DMS79 (cell line): ENCODE results near the gene PPP1R16B.

Experiments used
- DNase-seq: peaks from one replicate; lab custom pipeline; 2025; lab: John Stamatoyannopoulos, UW

The PPP1R16B gene

GRCh38 chr20:38827770-38828281 is 22.3 kb downstream of the PPP1R16B start:
- DNase-seq, result no peak

GRCh38 chr20:38828514-38829295 is 23.2 kb downstream of the PPP1R16B start:
- DNase-seq, result no peak

DNA sequence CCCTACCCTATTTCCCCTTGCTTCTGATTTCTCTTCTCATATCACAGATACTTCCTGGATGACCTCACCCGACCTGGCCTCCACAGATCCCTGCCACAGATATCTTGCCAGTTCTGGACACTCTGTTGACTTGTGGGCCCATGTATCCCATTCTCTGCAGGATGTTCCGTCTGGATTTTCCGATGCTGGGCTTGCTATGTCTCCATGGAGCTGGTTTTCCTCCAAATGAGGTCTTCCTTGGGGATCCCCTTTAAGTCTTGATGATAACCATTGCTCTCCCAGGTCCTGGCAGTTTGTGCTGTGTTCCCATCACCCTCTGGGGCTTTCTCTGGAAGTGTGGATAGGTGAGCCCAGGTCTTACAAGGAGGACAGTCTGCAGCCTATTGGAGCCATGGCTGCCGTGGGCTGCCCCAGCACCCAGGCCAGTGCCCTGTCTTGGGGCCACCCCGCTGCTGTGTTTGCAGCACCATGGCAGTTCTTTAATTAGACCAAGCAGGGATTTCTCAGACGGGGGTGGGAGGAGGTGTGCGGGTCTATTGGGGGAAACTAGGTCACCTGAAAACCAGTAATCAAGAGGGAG is 23.9 kb downstream of the PPP1R16B start:
- no peak for DNase-seq

- DNase-seq, result no peak
Observed at GRCh38 chr20:38830356-38830755, 24.9 kb downstream of the PPP1R16B start.

DNA sequence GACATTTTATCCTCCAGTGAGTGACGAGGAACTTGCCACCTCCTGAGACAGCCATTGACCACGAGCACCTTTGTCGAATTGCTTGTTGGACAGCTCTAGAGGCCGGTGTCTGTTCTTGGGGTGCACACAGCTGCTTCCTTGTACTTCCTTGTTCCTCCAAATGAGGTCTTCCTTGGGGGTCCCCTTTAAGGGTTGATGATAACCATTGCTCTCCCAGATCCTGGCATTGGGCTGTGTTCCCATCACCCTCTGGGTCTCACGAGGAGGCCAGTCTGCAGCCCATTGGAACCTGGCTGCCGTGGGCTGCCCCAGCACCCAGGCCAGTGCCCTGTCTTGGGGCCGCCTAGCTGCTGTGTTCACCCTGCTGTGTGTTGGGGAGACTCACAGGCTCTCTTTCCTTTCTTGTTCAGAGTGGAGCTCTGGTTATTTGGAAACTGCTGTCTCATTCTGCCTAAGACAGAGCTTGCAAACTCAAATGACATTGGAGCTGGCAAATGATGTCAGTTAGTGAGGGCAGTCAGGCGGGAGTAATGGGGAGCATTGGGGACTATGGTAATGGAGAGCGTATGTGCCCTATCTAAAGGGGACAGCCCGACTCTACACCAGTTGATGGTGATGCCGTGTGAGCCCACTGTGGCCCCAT is 25.7 kb downstream of the PPP1R16B start:
- no peak for DNase-seq

DNA sequence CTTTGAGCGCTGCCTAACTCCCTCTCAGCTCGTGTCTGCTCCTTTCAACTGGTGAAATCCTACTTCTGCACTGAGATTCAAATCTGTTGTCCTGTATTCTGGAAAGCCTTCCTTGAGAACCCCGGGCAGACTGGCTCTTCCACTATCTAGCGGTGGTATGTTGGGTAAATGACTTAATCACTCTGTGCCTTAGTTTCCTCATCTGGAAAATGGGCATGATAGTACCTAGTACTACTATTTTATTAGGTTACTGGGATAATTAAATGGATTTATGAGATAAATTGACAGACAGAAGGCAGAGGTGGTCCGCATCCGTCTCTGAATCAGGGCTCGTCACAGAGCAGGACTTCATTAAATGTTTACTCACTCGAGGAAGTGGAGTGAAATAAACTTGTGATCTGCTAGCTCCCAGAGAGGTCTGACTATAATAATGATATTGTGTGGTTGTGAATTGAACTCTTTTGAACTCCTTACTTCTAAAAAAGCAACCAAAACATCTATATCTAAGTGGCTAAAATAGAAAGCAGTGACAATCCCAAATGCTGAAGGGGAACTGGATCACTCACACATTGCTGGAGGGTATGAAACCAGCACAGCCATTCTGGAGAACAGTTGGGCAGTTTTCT is 26.6 kb downstream of the PPP1R16B start:
- no peak for DNase-seq

GRCh38 chr20:38833154-38833856 is 27.8 kb downstream of the PPP1R16B start:
- DNase-seq, result no peak

DNA sequence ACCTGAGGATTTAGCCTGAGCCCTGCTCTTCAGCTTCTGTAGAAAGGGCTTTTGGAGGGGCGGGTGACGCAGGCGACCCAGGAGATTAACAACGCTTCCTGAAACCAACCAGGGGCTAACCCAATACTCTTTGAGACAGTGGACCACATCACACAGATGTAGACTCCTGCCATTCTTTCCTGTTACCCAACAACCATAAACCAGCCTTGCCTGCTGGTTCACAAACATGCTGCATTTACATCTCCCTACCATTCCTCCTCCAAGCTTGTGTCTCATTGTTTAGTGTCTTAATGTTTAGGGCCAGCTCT is 28.3 kb downstream of the PPP1R16B start:
- no peak for DNase-seq

- DNase-seq, result no peak
Observed at GRCh38 chr20:38834868-38835267, 29.4 kb downstream of the PPP1R16B start.

GRCh38 chr20:38835792-38836191 is 30.3 kb downstream of the PPP1R16B start:
- DNase-seq, result no peak

- no peak for DNase-seq
Observed at GRCh38 chr20:38836991-38837390, 31.5 kb downstream of the PPP1R16B start.

GRCh38 chr20:38838326-38838725 is 32.8 kb downstream of the PPP1R16B start:
- DNase-seq, result no peak

DNA sequence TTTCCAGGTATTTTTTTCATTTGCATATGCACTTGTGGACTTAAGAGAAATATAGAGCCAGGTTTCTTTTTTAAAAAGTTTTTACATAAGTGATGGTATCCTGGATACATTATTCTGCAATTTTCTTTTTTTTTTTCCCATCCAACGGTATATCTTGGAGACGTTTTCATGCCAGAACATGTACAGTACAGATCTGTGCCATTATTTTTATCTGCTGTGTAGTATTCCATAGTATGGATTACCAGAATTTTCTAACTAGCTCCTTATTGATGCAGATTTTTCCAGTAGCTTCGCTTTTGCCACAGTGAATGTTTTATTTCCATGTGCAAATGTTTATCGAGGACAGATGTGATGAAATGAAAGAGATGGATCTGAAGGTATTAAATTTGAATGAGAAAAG is 34.1 kb downstream of the PPP1R16B start:
- no peak for DNase-seq

DNA sequence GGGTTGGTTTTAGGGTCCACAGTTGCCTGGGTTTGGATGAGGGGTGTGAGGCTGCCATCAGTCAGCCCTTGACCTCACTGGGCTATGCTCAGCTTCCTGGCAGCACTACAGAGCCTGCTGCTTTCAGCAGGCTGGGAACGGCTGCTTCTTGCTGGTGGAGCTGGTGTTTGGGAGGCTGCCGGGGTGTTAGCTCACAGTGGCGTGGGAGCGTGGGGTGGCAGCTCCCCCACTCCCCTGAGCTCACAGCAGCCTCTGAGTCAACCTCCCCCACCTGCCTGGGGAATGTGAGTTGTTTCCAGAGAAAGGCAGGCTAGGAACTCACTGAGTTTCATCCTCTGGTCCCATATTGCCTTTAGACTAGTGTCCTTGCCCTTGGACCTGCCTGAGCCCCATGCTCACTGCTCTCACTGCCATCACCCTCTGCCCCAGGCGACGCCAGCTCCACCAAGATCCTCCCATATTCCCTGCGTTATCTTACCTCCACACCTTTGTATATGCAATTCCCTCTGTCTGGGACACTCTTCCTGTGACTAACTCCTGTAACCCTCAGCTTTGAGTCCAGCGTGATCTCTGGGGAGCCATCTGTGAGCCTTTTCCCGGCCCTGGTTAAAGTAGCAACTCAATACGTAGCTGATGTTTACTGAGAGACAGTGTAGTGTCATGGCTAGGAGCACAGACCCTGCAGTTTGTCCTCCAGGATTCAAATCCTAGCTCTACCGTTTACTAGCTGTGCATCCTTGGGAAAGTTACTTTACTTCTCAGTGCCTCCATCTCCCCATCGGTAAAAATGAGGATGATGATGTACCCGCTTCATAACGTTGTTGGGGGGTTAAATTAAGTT is 34.8 kb downstream of the PPP1R16B start:
- DNase-seq, result no peak

- no peak for DNase-seq
Observed at GRCh38 chr20:38840894-38841470, 35.5 kb downstream of the PPP1R16B start.

- no peak for DNase-seq
Observed at GRCh38 chr20:38841570-38841969, 36.1 kb downstream of the PPP1R16B start.

- no peak for DNase-seq
Observed at GRCh38 chr20:38842026-38842425, 36.5 kb downstream of the PPP1R16B start.

DNA sequence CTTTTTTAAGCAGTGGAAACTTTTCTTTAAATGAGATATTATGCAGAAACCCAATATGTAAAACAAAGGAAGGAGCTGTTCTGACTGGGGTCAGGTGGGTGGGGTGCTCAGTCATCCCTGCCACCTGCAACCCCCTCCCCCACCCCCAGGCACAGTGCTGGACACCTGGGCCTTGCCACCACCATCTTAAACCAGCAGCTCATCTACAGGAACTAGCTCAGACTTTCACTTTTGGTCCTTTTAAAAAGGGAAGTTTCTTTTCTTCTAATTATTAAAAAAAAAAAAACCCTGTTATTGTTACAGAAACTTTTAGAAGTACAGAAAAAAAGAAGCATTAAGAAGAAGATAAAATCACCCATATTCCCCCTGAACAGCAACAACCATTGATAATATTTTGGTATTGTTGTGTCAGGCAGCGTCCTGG is 37.1 kb downstream of the PPP1R16B start:
- no peak for DNase-seq

GRCh38 chr20:38843346-38843745 is 37.8 kb downstream of the PPP1R16B start:
- no peak for DNase-seq

DNA sequence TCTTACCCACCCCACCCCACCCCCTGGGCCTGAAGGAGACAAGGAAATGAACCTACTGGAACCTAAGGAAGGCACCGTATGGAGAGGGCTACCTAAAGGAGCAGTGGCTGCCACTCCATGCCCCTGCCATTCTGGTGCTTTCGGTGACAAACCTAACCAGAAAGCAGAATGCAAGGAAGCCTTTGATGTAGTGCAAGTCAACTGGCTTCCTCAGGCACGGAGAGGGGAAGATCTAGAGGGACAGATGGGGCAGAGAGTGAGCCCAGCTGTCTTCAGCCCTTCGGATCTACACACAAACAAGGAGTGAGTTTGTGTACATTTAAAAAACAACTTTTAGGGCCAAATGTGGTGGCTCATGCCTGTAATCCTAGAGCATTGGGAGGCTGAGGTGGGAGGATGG is 39.5 kb downstream of the PPP1R16B start:
- DNase-seq, result no peak

GRCh38 chr20:38847840-38848239 is 42.3 kb downstream of the PPP1R16B start:
- no peak for DNase-seq
